Central memory CD8-positive, alpha-beta T cell (primary cell): ENCODE data around the gene CAMTA1.

Experiments
- ATAC-seq: fragments of 150-1000 bp; cut with Tn5 transposase; replicated peaks from 2 replicates; pipeline ENCODE4 v1.10.0; 2022; ENCODE audit warnings: mild to moderate bottlenecking, moderate FRiP score, moderate number of reproducible peaks; ENCODE audit not compliant: poor library complexity, severe bottlenecking; ENCODE audit errors: extremely low read depth
- DNase-seq, 2 donors: peaks; one replicate each; pipeline ENCODE4 v3.0.0; 2021; ENCODE audit warnings: low spot score in 2 of 2
- H3K27ac Mint-ChIP-seq: one replicate; pipeline ENCODE4 v1.8.0; 2022; ENCODE audit warnings: low read depth, mild to moderate bottlenecking, moderate library complexity, mixed read lengths
- H3K27me3 Mint-ChIP-seq: one replicate; pipeline ENCODE4 v1.8.0; 2022; ENCODE audit warnings: mixed read lengths
- H3K36me3 Mint-ChIP-seq: one replicate; pipeline ENCODE4 v1.8.0; 2022; ENCODE audit warnings: mild to moderate bottlenecking, moderate library complexity, mixed read lengths; ENCODE audit not compliant: insufficient read depth
- H3K4me1 Mint-ChIP-seq: one replicate; pipeline ENCODE4 v1.8.0; 2022; ENCODE audit warnings: mixed read lengths
- H3K4me3 Mint-ChIP-seq: one replicate; pipeline ENCODE4 v1.8.0; 2022; ENCODE audit warnings: mild to moderate bottlenecking, moderate library complexity, mixed read lengths
- H3K9me3 Mint-ChIP-seq: one replicate; pipeline ENCODE4 v1.8.0; 2022; ENCODE audit warnings: mixed read lengths

CAMTA1 gene

DNA sequence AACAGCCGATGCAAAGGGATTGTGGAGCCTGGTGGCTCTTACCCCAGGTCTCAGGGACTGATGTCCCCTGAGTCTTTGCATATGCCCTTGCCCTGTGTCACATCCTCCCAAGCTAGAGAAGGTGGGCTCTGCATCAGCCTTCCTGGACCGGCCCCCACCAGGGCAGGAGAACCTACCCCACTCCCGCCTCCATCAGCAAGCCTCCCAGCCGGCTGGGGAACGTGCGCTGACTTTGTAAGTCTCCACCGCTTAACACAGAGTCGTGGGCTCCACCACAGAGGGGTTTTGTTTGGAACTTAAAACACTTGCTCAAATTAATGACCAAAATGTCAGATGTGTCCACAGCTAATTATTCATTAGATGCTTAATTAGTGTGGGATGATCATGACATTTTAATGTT is 730.6 kb downstream of the CAMTA1 start:
- Mint-ChIP-seq H3K27ac (no peak overlapping the region), H3K4me3 (no peak overlapping the region), H3K36me3 (no peaks in the 10 kb centered on the region), H3K4me1 (no peaks in the 10 kb centered on the region), H3K27me3 (peaks cover 41% of the 10 kb centered on the region), H3K9me3 (no peaks in the 10 kb centered on the region)
- ATAC-seq (no peak), DNase-seq (no peak)

DNA sequence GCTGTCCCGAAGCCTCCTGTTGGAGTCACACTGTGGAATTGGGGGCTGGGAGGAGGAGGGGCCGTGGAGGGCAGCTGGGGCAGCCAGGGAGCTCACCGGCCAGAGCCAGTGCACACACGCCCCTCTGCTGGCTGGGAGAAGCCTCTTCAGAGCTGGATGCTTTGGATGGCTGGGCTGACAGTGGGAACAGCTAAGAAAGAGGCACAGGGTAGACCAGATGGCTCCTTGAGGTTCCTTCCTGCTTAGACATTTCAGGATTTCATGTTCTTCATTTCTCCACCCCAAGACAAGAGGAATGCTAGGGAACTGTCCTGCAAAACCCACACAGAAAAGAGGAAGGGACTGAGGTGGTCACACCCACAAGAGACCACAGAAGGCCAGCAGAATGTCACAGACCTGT is 731.1 kb downstream of the CAMTA1 start:
- Mint-ChIP-seq H3K36me3 (no peaks in the 10 kb centered on the region), H3K9me3 (no peaks in the 10 kb centered on the region), H3K27me3 (peaks cover 41% of the 10 kb centered on the region), H3K4me3 (no peak overlapping the region), H3K4me1 (no peaks in the 10 kb centered on the region), H3K27ac (no peak overlapping the region)
- DNase-seq = no peak
- ATAC-seq = no peak

- no peak overlapping the region for H3K27ac Mint-ChIP-seq
- H3K4me3 Mint-ChIP-seq = no peak overlapping the region
- no peak for DNase-seq
- peaks cover 39% of the 10 kb centered on the region for H3K27me3 Mint-ChIP-seq
- no peaks in the 10 kb centered on the region for H3K36me3 Mint-ChIP-seq
- ATAC-seq = no peak
- no peaks in the 10 kb centered on the region for H3K4me1 Mint-ChIP-seq
- no peaks in the 10 kb centered on the region for H3K9me3 Mint-ChIP-seq
Measured at GRCh38 chr1:7516929-7517328, 731.7 kb downstream of the CAMTA1 start.

DNA sequence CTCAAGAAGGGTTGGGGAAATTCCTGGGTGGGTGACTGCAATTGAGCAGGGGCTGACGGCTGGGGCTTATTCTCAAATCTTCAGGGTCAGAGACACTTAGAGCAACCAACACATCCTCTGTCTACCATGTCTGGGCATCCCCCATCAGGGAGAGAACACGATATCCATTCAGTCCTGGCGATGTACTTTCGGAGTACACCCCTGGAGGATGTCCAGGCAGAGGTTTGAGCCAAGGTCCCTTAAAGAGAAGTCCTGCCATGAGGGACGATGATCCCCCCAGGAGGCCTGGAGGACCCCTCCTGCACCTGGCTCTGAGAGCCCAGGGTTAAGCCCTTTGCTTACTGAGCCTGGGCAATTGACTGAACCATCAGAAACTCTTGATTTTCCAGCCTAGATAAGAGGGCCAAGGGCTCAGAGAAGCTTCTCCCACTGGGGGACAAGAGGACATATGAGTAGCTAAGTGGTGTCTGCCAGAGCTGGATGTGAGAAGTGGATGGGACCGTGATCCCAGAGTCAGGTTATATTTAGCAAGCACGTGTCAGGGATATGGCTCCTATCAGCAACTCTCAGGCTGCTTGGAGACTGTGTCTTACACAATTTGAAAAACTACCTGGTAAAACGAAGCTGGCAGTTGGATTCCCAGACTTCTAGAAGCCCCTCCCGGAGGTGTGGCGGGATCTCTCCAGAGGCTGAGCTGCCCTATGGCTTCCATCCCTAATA is 732.5 kb downstream of the CAMTA1 start:
- no peaks in the 10 kb centered on the region for H3K4me1 Mint-ChIP-seq
- H3K27ac Mint-ChIP-seq = no peak overlapping the region
- H3K9me3 Mint-ChIP-seq = no peaks in the 10 kb centered on the region
- ATAC-seq (no peak), DNase-seq (no peak)
- H3K27me3 Mint-ChIP-seq = peaks cover 33% of the 10 kb centered on the region
- H3K36me3 Mint-ChIP-seq = no peaks in the 10 kb centered on the region
- H3K4me3 Mint-ChIP-seq = no peak overlapping the region

GRCh38 chr1:7518411-7518810 is 733.2 kb downstream of the CAMTA1 start:
- no peaks in the 10 kb centered on the region for H3K9me3 Mint-ChIP-seq

DNA sequence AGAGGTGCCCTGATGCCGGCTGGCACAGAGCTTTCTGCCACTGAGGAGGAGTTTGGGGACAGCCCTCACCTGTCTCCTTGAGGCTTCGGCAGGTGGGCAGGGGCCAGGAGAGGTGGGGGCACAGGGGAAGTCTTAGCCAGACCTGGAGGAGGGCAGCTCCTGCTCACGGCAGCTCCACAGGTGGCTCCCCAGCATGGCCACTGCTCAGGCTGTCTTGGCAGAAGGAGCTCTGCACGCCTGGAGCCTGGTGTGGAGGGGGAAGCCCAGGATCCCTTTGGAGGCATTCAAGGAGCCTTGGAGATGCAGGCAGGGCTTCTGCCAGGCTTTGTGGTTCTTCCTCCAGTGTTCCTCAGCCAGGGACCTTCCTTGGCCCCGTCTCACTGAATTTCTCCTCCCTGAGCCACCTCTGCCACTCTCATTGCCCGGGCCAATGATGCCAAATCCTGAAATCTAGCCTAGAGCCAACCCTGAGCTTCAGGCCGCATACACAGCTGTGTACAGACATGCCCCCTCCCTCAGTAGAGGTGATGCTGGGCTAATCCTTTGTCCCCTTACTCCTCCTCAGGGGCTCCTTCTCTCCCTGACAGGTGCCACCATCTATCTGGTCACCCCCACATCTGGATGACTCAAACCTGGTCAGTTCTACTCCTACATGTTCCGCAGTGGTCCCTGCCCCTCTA is 734.1 kb downstream of the CAMTA1 start:
- DNase-seq (no peak), ATAC-seq (no peak)
- no peak overlapping the region for H3K27ac Mint-ChIP-seq
- peaks cover 28% of the 10 kb centered on the region for H3K27me3 Mint-ChIP-seq
- no peaks in the 10 kb centered on the region for H3K36me3 Mint-ChIP-seq
- H3K9me3 Mint-ChIP-seq = no peaks in the 10 kb centered on the region
- H3K4me3 Mint-ChIP-seq = no peak overlapping the region
- H3K4me1 Mint-ChIP-seq = no peaks in the 10 kb centered on the region

More at GRCh38 chr1:7518411-7518810, 733.2 kb downstream of the CAMTA1 start:
- no peak overlapping the region for H3K4me3 Mint-ChIP-seq
- DNase-seq (no peak), ATAC-seq (no peak)
- no peaks in the 10 kb centered on the region for H3K36me3 Mint-ChIP-seq
- H3K4me1 Mint-ChIP-seq = no peaks in the 10 kb centered on the region
- H3K27me3 Mint-ChIP-seq = peaks cover 33% of the 10 kb centered on the region
- no peak overlapping the region for H3K27ac Mint-ChIP-seq

GRCh38 chr1:7519861-7520395 is 734.7 kb downstream of the CAMTA1 start:
- Mint-ChIP-seq H3K4me3 (no peak overlapping the region), H3K9me3 (no peaks in the 10 kb centered on the region), H3K4me1 (no peaks in the 10 kb centered on the region), H3K27me3 (peaks cover 30% of the 10 kb centered on the region), H3K27ac (no peak overlapping the region), H3K36me3 (no peaks in the 10 kb centered on the region)
- ATAC-seq (no peak), DNase-seq (no peak)

DNA sequence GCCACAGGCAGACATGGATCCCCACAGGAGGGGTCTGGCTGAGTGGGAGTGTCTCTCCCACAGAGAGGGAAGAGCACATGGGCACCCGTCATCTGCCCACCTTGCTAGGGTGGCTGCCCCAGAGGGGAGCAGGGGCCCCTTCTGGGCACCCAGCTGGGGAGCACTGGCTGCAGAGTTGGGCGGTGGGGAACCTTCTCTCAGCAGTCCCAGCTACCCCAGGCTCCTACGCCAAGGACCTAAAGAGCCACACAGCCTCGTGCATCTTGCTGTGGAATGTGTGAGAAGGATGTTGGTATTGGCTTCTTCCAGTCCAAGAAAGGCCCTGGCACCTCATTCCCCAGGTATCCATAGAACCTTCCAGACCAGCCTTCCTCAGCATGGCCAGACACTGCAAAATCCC is 735.2 kb downstream of the CAMTA1 start:
- no peak overlapping the region for H3K27ac Mint-ChIP-seq
- ATAC-seq (no peak), DNase-seq (no peak)
- H3K36me3 Mint-ChIP-seq = no peaks in the 10 kb centered on the region
- H3K9me3 Mint-ChIP-seq = no peaks in the 10 kb centered on the region
- H3K4me3 Mint-ChIP-seq = no peak overlapping the region
- H3K27me3 Mint-ChIP-seq = peaks cover 33% of the 10 kb centered on the region
- H3K4me1 Mint-ChIP-seq = no peaks in the 10 kb centered on the region

GRCh38 chr1:7524341-7525337 is 739.4 kb downstream of the CAMTA1 start:
- Mint-ChIP-seq H3K4me3 (no peak overlapping the region), H3K27me3 (peaks cover 35% of the 10 kb centered on the region), H3K27ac (no peak overlapping the region), H3K36me3 (no peaks in the 10 kb centered on the region), H3K9me3 (no peaks in the 10 kb centered on the region), H3K4me1 (no peaks in the 10 kb centered on the region)
- ATAC-seq (no peak), DNase-seq (no peak)

DNA sequence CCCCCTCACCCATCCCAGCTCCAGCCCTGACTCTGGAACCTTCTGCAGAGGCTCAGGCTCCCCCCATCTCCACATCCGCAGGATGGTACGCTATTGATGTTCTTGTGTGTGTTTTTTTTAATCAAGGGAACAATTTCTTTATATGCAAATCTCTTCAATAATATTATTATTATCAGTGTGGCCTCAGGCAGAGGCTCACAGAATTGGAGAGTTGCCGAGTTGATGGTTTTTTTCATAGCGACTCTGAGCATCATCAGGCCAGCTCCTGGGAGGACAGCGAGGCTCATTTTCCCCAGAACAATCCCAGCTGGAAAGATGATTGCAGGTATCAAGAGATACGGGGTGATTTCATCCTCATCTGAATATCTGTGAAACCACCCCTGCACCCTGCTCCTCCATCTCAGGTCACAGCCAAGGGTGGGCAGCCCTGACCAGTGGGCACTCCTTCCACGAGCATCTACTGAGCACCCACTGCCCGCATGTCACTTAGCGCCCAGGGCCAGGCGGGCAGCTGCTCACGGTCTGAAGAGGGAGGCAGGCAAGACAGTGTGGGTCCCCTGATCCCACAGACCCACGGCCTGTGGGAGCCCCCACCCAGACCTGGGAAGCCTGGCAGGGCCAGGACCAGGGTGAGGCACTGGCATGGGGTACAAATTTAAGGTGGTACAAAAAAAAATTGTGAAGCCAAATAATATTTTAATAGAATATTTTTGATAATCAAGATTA is 740.2 kb downstream of the CAMTA1 start:
- ATAC-seq = no peak

DNA sequence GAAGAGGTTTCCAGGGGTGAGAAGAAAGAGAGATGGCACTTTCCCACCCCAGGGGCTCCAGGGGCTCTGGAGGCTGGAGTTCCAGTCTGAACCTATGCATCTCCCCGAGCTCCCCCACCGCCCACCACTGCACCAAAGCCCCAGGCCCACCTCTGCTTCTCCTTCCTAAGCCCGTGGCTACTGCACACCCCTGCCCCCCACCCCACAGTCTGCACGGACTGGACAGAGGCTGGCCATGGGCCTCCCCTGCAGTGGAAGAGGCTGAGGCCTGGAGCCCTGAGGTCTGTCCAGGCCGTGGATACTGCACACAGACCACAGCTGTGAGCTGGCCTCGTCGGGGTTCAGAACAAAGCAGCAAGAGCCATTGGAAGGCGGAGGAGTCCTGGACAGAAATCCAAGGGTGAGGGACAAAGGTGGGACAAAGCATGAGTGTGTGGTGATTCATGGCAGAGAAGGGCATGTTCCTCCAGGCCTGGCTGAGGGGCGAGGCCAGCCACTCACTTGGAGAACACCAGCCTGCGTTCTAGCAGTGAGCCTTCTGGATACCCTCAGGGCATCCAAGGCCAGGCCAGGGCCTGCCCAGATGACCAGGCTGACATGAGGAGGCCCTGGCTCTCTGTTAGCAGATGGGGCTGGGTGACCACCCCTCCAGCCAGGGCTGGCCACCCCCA is 741.1 kb downstream of the CAMTA1 start:
- Mint-ChIP-seq H3K27me3 (peaks cover 35% of the 10 kb centered on the region), H3K4me3 (no peak overlapping the region), H3K36me3 (no peaks in the 10 kb centered on the region), H3K27ac (no peak overlapping the region), H3K4me1 (no peaks in the 10 kb centered on the region), H3K9me3 (no peaks in the 10 kb centered on the region)
- ATAC-seq (no peak), DNase-seq (no peak)

More for the DNA sequence above, 740.2 kb downstream of the CAMTA1 start:
- DNase-seq = no peak
- H3K36me3 Mint-ChIP-seq = no peaks in the 10 kb centered on the region
- H3K27ac Mint-ChIP-seq = no peak overlapping the region
- H3K27me3 Mint-ChIP-seq = peaks cover 35% of the 10 kb centered on the region
- H3K4me1 Mint-ChIP-seq = no peaks in the 10 kb centered on the region
- H3K4me3 Mint-ChIP-seq = no peak overlapping the region
- no peaks in the 10 kb centered on the region for H3K9me3 Mint-ChIP-seq
